Endothelial cell (in vitro differentiated cells): ENCODE results near the gene CRABP1. TPM values are rescaled to one million over a fixed set of nuclear protein-coding genes. Genes with fewer than 3 reads are reported as not detected.
"Not testable (repeated sequence)": the region's sequence is repeated elsewhere in the genome, so short reads cannot be mapped to it uniquely, and the experiment has no call there.

Experiments used
- DNase-seq: peaks from one replicate; pipeline ENCODE4 v3.0.0; 2021; ENCODE audit warnings: low spot score
- H3K27ac Mint-ChIP-seq: one replicate; pipeline ENCODE4 v1.8.0; 2021; ENCODE audit warnings: mixed read lengths, inconsistent platforms; ENCODE audit not compliant: unreplicated experiment
- H3K27me3 Mint-ChIP-seq: one replicate; pipeline ENCODE4 v1.8.0; 2021; ENCODE audit warnings: mild to moderate bottlenecking, moderate library complexity, mixed read lengths, inconsistent platforms; ENCODE audit not compliant: unreplicated experiment
- H3K36me3 Mint-ChIP-seq: one replicate; pipeline ENCODE4 v1.8.0; 2021; ENCODE audit warnings: mild to moderate bottlenecking, low read depth, mixed read lengths, inconsistent platforms; ENCODE audit not compliant: unreplicated experiment
- H3K4me1 Mint-ChIP-seq: one replicate; pipeline ENCODE4 v1.8.0; 2021; ENCODE audit warnings: mild to moderate bottlenecking, mixed read lengths, inconsistent platforms; ENCODE audit not compliant: unreplicated experiment
- H3K4me3 Mint-ChIP-seq: one replicate; pipeline ENCODE4 v1.8.0; 2021; ENCODE audit warnings: mild to moderate bottlenecking, mixed read lengths, inconsistent platforms; ENCODE audit not compliant: unreplicated experiment
- H3K9me3 Mint-ChIP-seq: one replicate; pipeline ENCODE4 v1.8.0; 2021; ENCODE audit warnings: mixed read lengths, inconsistent platforms; ENCODE audit not compliant: unreplicated experiment
- total RNA-seq: library from RNA; stranded (reverse); fragmentation: NEBNext Ultra II Directional; extraction: Animal tissue kit (Norgen Biotek cat#: 25700); gene quantifications from one replicate; pipeline ENCODE4 v1.2.1, GENCODE V29; 2021; ENCODE audit not compliant: unreplicated experiment
- TF ChIP-seq, protein P1 (sequence below): fragments of 200-600 bp; sonication (generic); IDR thresholded peaks from one replicate; pipeline ENCODE4 v1.5.0; 2021; ENCODE audit warnings: antibody characterized with exemption; ENCODE audit not compliant: unreplicated experiment

The CRABP1 gene
- total RNA-seq, 1 donor from 2014 or later = 3.3 TPM

DNA sequence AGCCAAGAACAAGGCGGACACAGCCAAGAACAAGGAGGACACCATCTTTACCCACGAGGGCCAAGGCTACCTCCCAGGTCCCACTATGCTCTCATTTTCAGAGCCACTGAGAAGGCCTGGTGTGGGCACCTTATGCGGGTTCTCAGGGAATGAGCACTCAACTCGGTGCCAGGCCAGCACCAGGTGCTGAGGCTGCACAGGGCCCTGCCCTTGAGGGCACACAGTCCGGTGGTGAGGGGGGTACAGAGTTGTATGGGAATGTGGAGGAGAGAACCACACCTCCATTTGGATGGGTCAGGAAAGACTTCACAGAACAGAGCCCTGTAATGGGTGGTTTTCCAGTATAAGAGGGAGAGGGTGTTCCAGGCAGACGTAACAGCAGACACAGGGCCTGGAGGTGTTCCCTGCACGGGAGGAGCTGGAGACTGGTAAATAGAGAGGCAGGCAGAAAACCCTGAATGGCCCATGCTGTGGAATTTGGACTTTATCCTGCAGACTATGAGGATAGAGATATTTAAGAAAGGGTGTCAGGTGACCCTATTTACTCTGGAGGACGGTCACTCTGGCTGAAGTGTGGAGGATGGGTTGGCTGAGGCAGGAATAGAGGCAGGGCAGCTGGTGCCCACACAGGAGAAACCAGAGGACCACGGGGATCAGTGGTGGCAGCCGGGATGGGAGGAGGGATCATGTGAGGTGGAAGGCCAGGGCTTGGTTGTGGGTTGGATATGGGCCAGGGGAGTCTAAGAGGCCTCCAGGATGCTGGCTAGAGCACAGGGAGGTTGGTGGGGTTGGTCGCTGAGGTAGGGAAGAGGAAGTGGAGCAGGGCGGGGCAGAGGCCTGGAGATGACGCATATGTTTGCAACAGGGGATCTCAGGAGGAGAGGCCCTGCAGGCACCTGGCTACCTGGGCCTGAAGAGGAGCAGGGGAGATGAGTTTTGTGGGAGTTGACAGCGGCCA is 34.6 kb downstream of the CRABP1 start:
- Mint-ChIP-seq H3K27ac (peak overlapping the region; percentile 18), H3K27me3 (no peaks in the 10 kb centered on the region), H3K9me3 (no peaks in the 10 kb centered on the region), H3K4me3 (no peak overlapping the region), H3K4me1 (no peaks in the 10 kb centered on the region), H3K36me3 (no peaks in the 10 kb centered on the region)
- TF ChIP-seq, protein P1, sequence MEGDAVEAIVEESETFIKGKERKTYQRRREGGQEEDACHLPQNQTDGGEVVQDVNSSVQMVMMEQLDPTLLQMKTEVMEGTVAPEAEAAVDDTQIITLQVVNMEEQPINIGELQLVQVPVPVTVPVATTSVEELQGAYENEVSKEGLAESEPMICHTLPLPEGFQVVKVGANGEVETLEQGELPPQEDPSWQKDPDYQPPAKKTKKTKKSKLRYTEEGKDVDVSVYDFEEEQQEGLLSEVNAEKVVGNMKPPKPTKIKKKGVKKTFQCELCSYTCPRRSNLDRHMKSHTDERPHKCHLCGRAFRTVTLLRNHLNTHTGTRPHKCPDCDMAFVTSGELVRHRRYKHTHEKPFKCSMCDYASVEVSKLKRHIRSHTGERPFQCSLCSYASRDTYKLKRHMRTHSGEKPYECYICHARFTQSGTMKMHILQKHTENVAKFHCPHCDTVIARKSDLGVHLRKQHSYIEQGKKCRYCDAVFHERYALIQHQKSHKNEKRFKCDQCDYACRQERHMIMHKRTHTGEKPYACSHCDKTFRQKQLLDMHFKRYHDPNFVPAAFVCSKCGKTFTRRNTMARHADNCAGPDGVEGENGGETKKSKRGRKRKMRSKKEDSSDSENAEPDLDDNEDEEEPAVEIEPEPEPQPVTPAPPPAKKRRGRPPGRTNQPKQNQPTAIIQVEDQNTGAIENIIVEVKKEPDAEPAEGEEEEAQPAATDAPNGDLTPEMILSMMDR = no peak
- no peak for DNase-seq

DNA sequence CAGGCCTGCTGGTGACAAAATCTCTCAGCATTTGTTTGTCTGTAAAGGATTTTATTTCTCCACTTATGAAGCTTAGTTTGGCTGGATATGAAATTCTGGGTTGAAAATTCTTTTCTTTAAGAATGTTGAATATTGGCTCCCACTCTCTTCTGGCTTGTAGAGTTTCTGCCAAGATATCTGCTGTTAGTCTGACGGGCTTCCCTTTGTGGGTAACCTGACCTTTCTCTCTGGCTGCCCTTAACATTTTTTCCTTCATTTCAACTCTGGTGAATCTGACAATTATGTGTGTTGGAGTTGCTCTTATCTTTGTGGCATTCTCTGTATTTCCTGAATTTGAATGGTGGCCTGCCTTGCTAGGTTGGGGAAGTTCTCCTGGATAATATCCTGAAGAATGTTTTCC is 40.0 kb downstream of the CRABP1 start:
- not testable (repeated sequence) for H3K9me3 Mint-ChIP-seq, H3K27me3 Mint-ChIP-seq, DNase-seq, H3K4me3 Mint-ChIP-seq, H3K36me3 Mint-ChIP-seq, H3K4me1 Mint-ChIP-seq, H3K27ac Mint-ChIP-seq

DNA sequence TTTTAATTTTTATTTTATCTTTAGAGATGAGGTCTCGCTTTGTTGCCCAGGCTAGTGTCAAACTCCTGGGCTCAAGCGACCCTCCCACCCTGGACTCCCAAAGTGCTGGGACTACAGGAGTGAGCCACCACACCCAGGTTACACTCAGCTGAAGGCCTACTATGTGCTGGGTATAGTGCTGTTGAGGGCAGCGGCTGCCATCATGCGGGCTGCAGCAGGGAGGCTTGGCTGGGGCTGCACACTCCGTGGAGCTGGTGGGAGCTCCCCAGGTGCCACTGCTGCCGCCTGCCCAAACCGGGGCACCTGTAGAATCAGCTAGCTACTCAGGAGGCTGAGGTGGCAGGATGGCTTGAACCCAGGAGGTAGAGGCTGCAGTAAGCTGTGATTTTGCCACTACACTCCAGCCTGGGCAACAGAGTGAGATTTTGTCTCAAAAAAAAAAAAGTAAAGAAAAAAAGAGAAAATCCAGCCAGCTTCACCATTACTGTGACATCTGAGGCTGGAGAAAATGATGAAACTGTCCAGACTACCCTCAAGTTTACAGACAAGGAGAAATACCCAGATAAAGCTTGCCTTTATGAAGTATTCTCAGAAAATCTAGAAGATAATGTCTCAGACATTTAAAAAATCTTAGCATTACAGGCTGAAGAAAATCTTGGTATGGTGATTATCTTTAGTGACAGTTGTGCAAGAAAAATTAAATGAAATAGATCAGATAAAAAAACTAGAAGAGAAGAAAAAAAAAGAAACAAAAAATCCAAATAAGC is 42.1 kb downstream of the CRABP1 start:
- no peaks in the 10 kb centered on the region for H3K4me1 Mint-ChIP-seq
- H3K4me3 Mint-ChIP-seq = no peak overlapping the region
- H3K27ac Mint-ChIP-seq = no peak overlapping the region
- no peaks in the 10 kb centered on the region for H3K27me3 Mint-ChIP-seq
- TF ChIP-seq, protein P1 = no peak
- no peaks in the 10 kb centered on the region for H3K36me3 Mint-ChIP-seq
- H3K9me3 Mint-ChIP-seq = no peaks in the 10 kb centered on the region
- no peak for DNase-seq

DNA sequence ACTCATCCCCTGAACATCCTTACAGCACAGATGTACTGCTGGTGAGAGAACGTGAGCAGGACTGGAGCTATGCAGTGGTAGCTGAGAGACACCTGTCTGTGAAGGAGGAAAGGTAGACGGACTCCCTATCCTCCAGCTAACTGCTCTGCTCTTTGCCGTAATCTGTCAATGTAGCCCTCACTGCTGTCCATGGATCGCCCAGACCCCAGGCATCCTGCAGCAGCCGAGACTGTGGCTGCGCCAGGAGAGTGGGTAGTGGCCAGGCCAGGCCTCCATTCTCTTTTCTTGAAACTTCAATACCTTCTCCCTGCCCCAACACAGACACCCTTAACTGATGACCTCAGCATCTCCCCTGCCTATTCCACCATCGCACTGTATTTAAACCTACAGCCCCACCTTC is 44.5 kb downstream of the CRABP1 start:
- Mint-ChIP-seq H3K36me3 (no peaks in the 10 kb centered on the region), H3K4me3 (no peak overlapping the region), H3K27me3 (peaks cover 4% of the 10 kb centered on the region), H3K9me3 (no peaks in the 10 kb centered on the region), H3K4me1 (no peaks in the 10 kb centered on the region), H3K27ac (no peak overlapping the region)
- TF ChIP-seq, protein P1 = no peak
- DNase-seq = no peak

DNA sequence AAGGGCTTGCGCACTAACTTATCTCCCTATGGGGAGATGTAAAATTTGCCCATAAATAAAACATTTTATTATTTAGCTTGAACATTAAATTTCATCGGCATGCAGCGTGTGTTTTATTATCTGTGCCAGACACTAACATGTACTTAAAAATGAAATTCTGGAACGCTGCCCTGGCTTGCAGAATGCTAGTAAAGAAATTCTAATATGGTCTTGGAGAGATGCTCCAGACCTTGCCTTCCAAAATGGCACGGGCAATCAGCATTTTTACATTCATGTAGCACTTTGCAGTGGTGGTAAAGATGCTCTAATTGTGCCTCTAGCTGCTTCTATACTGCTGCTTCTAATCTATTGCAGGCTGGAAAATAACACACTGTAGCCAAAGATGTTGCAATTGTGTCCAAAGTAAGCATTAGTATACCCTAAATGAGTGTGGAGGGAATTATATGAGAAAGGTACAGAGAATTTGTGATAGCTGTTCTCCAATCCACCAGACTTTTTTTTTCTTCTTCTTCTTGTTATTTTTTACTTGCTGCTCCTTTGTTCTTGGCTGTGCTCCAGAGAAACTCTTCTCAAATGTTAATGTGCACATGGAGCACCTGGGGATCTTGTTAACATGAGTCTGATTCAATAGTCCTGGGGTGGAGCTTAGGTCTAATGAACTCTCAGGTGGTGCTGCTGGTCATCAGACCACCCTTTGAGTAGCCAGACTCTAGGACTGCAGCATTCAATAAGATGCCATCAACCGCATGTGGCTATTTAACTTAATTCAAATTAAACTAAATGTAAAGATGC is 47.3 kb downstream of the CRABP1 start:
- Mint-ChIP-seq H3K36me3 (peaks cover 9% of the 10 kb centered on the region), H3K27ac (no peak overlapping the region), H3K9me3 (no peaks in the 10 kb centered on the region), H3K4me1 (no peaks in the 10 kb centered on the region), H3K4me3 (no peak overlapping the region), H3K27me3 (peaks cover 4% of the 10 kb centered on the region)
- TF ChIP-seq, protein P1 = no peak
- DNase-seq = no peak
